K562 (cell line): ENCODE results near the gene PFDN4. TPM values are rescaled to one million over a fixed set of nuclear protein-coding genes. Genes with fewer than 3 reads are reported as not detected.

Experiments
- ATAC-seq: fragments of 200-7000 bp; cut with Tn5 transposase; 3 replicates; pipeline ENCODE4 v1.9.1; 2020; ENCODE audit warnings: moderate library complexity
- Bru-seq: library from RNA; stranded (reverse); fragments of 400-500 nt; gene quantifications from one replicate; lab custom pipeline; 2021; lab: Mats Ljungman, UMichigan
- BruChase-seq, 2 experiments: library from RNA; stranded (reverse); fragments of 400-500 nt; gene quantifications; one replicate each; lab custom pipeline; 2021; lab: Mats Ljungman, UMichigan
- BruUV-seq: library from RNA; stranded (reverse); fragments of 400-500 nt; replicated peaks from 2 replicates; lab custom pipeline; 2021; lab: Mats Ljungman, UMichigan
- CTCF ChIA-PET: fragments of 300-600 bp; formaldehyde crosslinking; extraction: SDS; loops from one replicate; lab custom pipeline; 2021; ENCODE audit warnings: low intra/inter-chr PET ratio; lab: Yijun Ruan, JAX
- POLR2A ChIA-PET: fragments of 300-600, 350-650 bp; sonication (Branson Sonifier 250); formaldehyde crosslinking; extraction: SDS; loops from one replicate; lab custom pipeline; 2021; ENCODE audit warnings: antibody characterized with exemption, inconsistent platforms; lab: Yijun Ruan, JAX
- DNase-seq, 4 experiments: peaks; one replicate each; pipeline versions ENCODE4 v3.0.0 to v3.0.0-alpha.2; 2011 to 2018; ENCODE audit warnings: low spot score in 3 of 4, mixed read lengths in 3 of 4; ENCODE audit errors: extremely low read depth in 1 of 4
- FAIRE-seq: peaks from 2 replicates; lab custom pipeline; 2011; peaks lifted over from hg19 to GRCh38; lab: Jason Lieb, UNC
- H2AFZ ChIP-seq: 2 replicates; pipeline ENCODE4 v1.6.0; 2011; ENCODE audit warnings: low read depth, low read length, control low read depth, inconsistent platforms
- H3K27ac ChIP-seq: fragments of 200-600 bp; 3 replicates; pipeline ENCODE4 v1.8.0; 2011; ENCODE audit warnings: low read depth, mild to moderate bottlenecking, control low read depth, inconsistent platforms, low read length, moderate library complexity, mixed read lengths; ENCODE audit errors: extremely low read depth
- H3K27me3 ChIP-seq, 2 experiments: fragments of 300-600 bp in 1 of 2; 2 replicates in 1 of 2; 3 replicates in 1 of 2; pipeline versions ENCODE4 v1.6.0 to v1.8.0; 2011; ENCODE audit warnings: inconsistent platforms in 2 of 2, low read length in 2 of 2, mild to moderate bottlenecking in 1 of 2, mixed read lengths in 1 of 2, moderate library complexity in 1 of 2; ENCODE audit not compliant: control insufficient read depth in 2 of 2, insufficient read depth in 2 of 2
- H3K36me3 ChIP-seq: fragments of 300-600 bp; 3 replicates; pipeline ENCODE4 v1.8.0; 2011; ENCODE audit warnings: mild to moderate bottlenecking, low read length, inconsistent platforms; ENCODE audit not compliant: control insufficient read depth, insufficient read depth
- H3K4me1 ChIP-seq, 2 experiments: fragments of 200-600 bp in 1 of 2; replicated peaks in 1 of 2; 2 replicates in 1 of 2; 3 replicates in 1 of 2; pipeline versions ENCODE4 v1.5.1 to v1.8.0; 2011; ENCODE audit warnings: inconsistent platforms in 2 of 2, low read length in 2 of 2, mild to moderate bottlenecking in 1 of 2, mixed read lengths in 1 of 2, moderate library complexity in 1 of 2; ENCODE audit not compliant: control insufficient read depth in 2 of 2, insufficient read depth in 2 of 2
- H3K4me2 ChIP-seq: 2 replicates; pipeline ENCODE4 v1.6.1; 2011; ENCODE audit warnings: low read length, control low read depth, inconsistent platforms, mixed read lengths; ENCODE audit not compliant: insufficient read depth
- H3K4me3 ChIP-seq: fragments of 200-600 bp; sonication (generic), shearing (Covaris generic); 2 replicates; pipeline ENCODE4 v1.5.1; 2016; ENCODE audit warnings: control low read depth, inconsistent platforms
- H3K79me2 ChIP-seq: fragments of 200-600 bp; 3 replicates; pipeline ENCODE4 v1.8.0; 2011; ENCODE audit warnings: low read length, inconsistent platforms; ENCODE audit not compliant: control insufficient read depth, insufficient read depth
- H3K9ac ChIP-seq, 2 experiments: 2 replicates each; pipeline versions ENCODE4 v1.6.0 to v1.6.1; 2011; ENCODE audit warnings: low read depth in 2 of 2, low read length in 2 of 2, control low read depth in 1 of 2, inconsistent platforms in 1 of 2, mild to moderate bottlenecking in 1 of 2, mixed read lengths in 1 of 2; ENCODE audit not compliant: insufficient read depth in 1 of 2
- H3K9me1 ChIP-seq: one replicate; pipeline ENCODE4 v1.6.0; 2011; ENCODE audit warnings: inconsistent platforms, mild to moderate bottlenecking, low read length, moderate library complexity; ENCODE audit not compliant: control insufficient read depth, insufficient read depth
- H3K9me3 ChIP-seq: replicated peaks from 2 replicates; pipeline ENCODE4 v1.5.1; 2011; ENCODE audit warnings: low read depth, low read length, inconsistent platforms; ENCODE audit not compliant: control insufficient read depth, insufficient read depth
- H4K20me1 ChIP-seq: replicated peaks from 2 replicates; pipeline ENCODE4 v1.6.1; 2011; ENCODE audit warnings: low read length, inconsistent platforms, mixed read lengths; ENCODE audit not compliant: control insufficient read depth, insufficient read depth
- COPS2 ChIP-seq: fragments of 450-650 bp; conservative IDR thresholded peaks from 2 replicates; pipeline ENCODE4 v1.6.1; 2016; ENCODE audit warnings: mild to moderate bottlenecking, moderate library complexity
- SUPT5H ChIP-seq: fragments of 450-650 bp; IDR thresholded peaks from 2 replicates; pipeline ENCODE4 v1.6.1; 2016
- ZNF408 ChIP-seq: fragments of 250-450 bp; sonication (Bioruptor Pico); IDR thresholded peaks from 2 replicates; pipeline ENCODE4 v1.4.0; 2020; ENCODE audit warnings: low read depth, mild to moderate bottlenecking, moderate library complexity
- ZNF561 ChIP-seq: fragments of 450-650 bp; formaldehyde crosslinking; conservative IDR thresholded peaks from 2 replicates; pipeline ENCODE4 v1.4.0; 2020; ENCODE audit warnings: mild to moderate bottlenecking, moderate library complexity
- ZNF75A ChIP-seq: fragments of 450-650 bp; formaldehyde crosslinking; IDR thresholded peaks from 2 replicates; pipeline ENCODE4 v1.4.0; 2020; ENCODE audit warnings: mild to moderate bottlenecking
- WGBS: fragments of 100-300 bp; shearing (Covaris generic); methylation state at CpG from one replicate; pipeline ENCODE4 v1.1.6; 2016; ENCODE audit warnings: low coverage, mixed read lengths; ENCODE audit not compliant: insufficient coverage; ENCODE audit errors: missing lambda C conversion rate; 5-methylcytosine and 5-hydroxymethylcytosine counted together
- in situ Hi-C: fragments of 300-500 bp; cut with MboI; formaldehyde crosslinking; loops from 4 replicates; pipeline ENCODE4 v1.15.0; 2018; ENCODE audit warnings: inconsistent platforms, mixed read lengths
- intact Hi-C: fragments of 100-400 bp; cut with micrococcal nuclease; formaldehyde crosslinking; loops from 2 replicates; pipeline ENCODE4 v1.14.2; 2022
- long read RNA-seq, 3 experiments: library from polyadenylated mRNA in 2 of 3; library from RNA in 1 of 3; unstranded in 2 of 3; stranded (forward) in 1 of 3; transcript quantifications; one replicate each; pipeline ENCODE4 v2.0.0, GENCODE V29; 2019 to 2022
- polyA minus RNA-seq, 3 experiments: library from RNA; depleted of rRNA, polyadenylated mRNA; stranded (reverse); fragments of >200 nt; gene quantifications; 2 replicates each; pipeline ENCODE4 v1.2.3, GENCODE V29; 2011
- polyA plus RNA-seq, 8 experiments: library from polyadenylated mRNA; depleted of rRNA in 4 of 8; stranded (reverse) in 5 of 8; unstranded in 3 of 8; fragments of >200 nt; fragmentation: Nextera tagmentation in 2 of 8; fragmentation: Illumina TruSeq in 1 of 8; extraction: Ambion mirVana in 2 of 8; extraction: Trizol in 1 of 8; gene quantifications; 2 replicates each; pipeline versions ENCODE4 v1.2.1 to v1.2.3, GENCODE V29; 2011 to 2014; ENCODE audit warnings: inconsistent platforms in 1 of 8, missing spikeins in 1 of 8
- total RNA-seq, 7 experiments: library from RNA; depleted of rRNA in 6 of 7; stranded (reverse); fragments of >200 nt in 6 of 7; fragmentation: Illumina TruSeq in 2 of 7; extraction: Trizol in 2 of 7; gene quantifications; 2 replicates each; pipeline versions ENCODE4 v1.2.1 to v1.2.3, GENCODE V29; 2011 to 2021; ENCODE audit warnings: low replicate concordance in 1 of 7
- TF ChIP-seq, protein P1 (sequence below): fragments of 450-650 bp; IDR thresholded peaks from 2 replicates; pipeline ENCODE4 v1.6.1; 2016; ENCODE audit warnings: low read depth

PFDN4 gene, protein sequence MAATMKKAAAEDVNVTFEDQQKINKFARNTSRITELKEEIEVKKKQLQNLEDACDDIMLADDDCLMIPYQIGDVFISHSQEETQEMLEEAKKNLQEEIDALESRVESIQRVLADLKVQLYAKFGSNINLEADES
- total RNA-seq (2011; cell fraction: chromatin; rRNA removed; ENCODE audit: low replicate concordance), result 2.6 and 8.7 TPM in 2 replicates
- 5.1 and 7.0 TPM in 2 replicates for total RNA-seq (2011; cell fraction: nucleolus; rRNA removed)
- 9.4 and 11.9 TPM in 2 replicates for total RNA-seq (2011; cell fraction: nucleoplasm; rRNA removed)
- total RNA-seq (2014; rRNA removed) (58.8 and 103 TPM in 2 replicates), total RNA-seq (2014; rRNA removed; fragmentation: Illumina TruSeq; extraction: Trizol) (143 and 183 TPM in 2 replicates), total RNA-seq (2015; rRNA removed; fragmentation: Illumina TruSeq; extraction: Trizol) (107 and 122 TPM in 2 replicates), total RNA-seq (2021) (53.1 and 60.1 TPM in 2 replicates), polyA plus RNA-seq (2011; rRNA removed) (40.0 and 82.4 TPM in 2 replicates), polyA plus RNA-seq (2014; fragmentation: Illumina TruSeq; extraction: Trizol) (151 and 174 TPM in 2 replicates), polyA plus RNA-seq (2014; fragmentation: Nextera tagmentation; extraction: Ambion mirVana) (100 to 1,000 TPM; 112 to 144 TPM), polyA plus RNA-seq (2014; rRNA removed) (142 and 214 TPM in 2 replicates), polyA minus RNA-seq (2011; rRNA and poly(A)+ RNA removed) (25.9 and 29.3 TPM in 2 replicates), Bru-seq, nascent RNA (percentile 87 among the genes with signal in this experiment), BruChase-seq, experiment 1, labeled RNA remaining after a 2-hour chase (percentile 76 among the genes with signal in this experiment), BruChase-seq, experiment 2, labeled RNA remaining after a 6-hour chase (percentile 75 among the genes with signal in this experiment)
- 5.2 and 13.6 TPM in 2 replicates for polyA plus RNA-seq (2011; cell fraction: cytosol; rRNA removed)
- 4.4 and 7.0 TPM in 2 replicates for polyA plus RNA-seq (2011; cell fraction: nucleus; rRNA removed)
- 66.9 and 88.4 TPM in 2 replicates for polyA plus RNA-seq (2012)
- polyA minus RNA-seq (2011; cell fraction: cytosol; rRNA and poly(A)+ RNA removed), result 7.1 and 11.0 TPM in 2 replicates
- polyA minus RNA-seq (2011; cell fraction: nucleus; rRNA and poly(A)+ RNA removed), result 3.9 and 6.0 TPM in 2 replicates
- long read RNA-seq, experiment 1, transcript PFDN4-201 (4 exons, 1,462 nt), result major isoform, 135 of 239 reads
- long read RNA-seq, experiment 1, partial matches to known transcripts, result 97 of 239 reads
- long read RNA-seq, experiment 1, other reads (novel, unspliced or antisense), result 7 of 239 reads
- long read RNA-seq, experiment 2, transcript PFDN4-201 (4 exons, 1,462 nt), result major isoform, 26 of 43 reads
- long read RNA-seq, experiment 2, partial matches to known transcripts, result 14 of 43 reads
- long read RNA-seq, experiment 2, other reads (novel, unspliced or antisense), result 3 of 43 reads
- long read RNA-seq, experiment 3, transcript PFDN4-201 (4 exons, 1,462 nt), result major isoform, 83 of 94 reads
- long read RNA-seq, experiment 3, partial matches to known transcripts, result 10 of 94 reads
- long read RNA-seq, experiment 3, other reads (novel, unspliced or antisense), result 1 of 94 reads

DNA sequence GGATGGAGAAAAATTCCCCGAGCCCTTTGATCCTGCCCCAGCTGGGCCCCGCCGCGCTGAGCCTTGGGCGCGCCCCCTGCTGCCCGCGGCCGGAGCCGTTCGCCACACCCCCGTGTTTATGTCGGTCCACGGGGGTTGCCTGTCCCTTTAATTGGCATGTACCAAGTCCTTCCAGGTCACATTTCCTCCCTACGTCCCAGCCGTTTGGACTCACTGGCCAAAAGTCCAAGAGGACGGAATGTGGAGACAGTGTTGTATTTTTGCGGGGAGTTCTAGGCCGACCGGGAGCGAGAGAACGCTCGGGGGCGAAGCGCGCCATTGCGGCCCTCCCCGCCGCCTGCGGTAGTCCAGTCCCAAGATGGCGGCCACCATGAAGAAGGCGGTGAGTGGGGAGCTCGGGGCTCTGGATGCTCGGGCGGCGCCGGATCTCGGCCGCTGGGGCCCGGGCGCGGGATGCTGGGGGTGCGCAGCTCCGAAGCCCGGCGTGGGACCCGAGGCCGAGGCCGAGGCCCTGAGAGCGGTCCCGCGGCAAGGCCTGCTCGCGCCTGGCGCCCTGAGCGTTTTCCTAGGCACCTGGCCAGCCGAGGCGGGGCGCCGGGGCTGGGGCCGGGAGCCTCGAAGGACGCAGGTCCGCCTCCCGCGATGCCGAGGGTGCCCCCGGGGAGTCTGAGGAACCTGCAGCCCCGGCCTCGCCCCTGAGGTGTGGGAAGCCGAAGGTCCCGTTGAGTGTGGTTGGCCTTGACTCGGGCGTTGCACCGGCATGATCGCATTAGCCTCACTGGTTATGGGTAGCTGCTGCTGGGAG lies at the start of gene PFDN4:
PFDN4 (plus strand) TSS at position 345 of the 805 bp plus-strand sequence; CDS start at position 359, 14 bp downstream.
- under 1% methylated on average over 53 of the region's 76 CpGs for WGBS
- TF ChIP-seq ZNF408 (CRISPR knock-in tag) (no peak), COPS2 (no peak), SUPT5H (peak; percentile 50; the same call in 1 of the 2 replicates), ZNF561 (CRISPR knock-in tag) (no peak), ZNF75A (CRISPR knock-in tag) (no peak)
- TF ChIP-seq, protein P1, sequence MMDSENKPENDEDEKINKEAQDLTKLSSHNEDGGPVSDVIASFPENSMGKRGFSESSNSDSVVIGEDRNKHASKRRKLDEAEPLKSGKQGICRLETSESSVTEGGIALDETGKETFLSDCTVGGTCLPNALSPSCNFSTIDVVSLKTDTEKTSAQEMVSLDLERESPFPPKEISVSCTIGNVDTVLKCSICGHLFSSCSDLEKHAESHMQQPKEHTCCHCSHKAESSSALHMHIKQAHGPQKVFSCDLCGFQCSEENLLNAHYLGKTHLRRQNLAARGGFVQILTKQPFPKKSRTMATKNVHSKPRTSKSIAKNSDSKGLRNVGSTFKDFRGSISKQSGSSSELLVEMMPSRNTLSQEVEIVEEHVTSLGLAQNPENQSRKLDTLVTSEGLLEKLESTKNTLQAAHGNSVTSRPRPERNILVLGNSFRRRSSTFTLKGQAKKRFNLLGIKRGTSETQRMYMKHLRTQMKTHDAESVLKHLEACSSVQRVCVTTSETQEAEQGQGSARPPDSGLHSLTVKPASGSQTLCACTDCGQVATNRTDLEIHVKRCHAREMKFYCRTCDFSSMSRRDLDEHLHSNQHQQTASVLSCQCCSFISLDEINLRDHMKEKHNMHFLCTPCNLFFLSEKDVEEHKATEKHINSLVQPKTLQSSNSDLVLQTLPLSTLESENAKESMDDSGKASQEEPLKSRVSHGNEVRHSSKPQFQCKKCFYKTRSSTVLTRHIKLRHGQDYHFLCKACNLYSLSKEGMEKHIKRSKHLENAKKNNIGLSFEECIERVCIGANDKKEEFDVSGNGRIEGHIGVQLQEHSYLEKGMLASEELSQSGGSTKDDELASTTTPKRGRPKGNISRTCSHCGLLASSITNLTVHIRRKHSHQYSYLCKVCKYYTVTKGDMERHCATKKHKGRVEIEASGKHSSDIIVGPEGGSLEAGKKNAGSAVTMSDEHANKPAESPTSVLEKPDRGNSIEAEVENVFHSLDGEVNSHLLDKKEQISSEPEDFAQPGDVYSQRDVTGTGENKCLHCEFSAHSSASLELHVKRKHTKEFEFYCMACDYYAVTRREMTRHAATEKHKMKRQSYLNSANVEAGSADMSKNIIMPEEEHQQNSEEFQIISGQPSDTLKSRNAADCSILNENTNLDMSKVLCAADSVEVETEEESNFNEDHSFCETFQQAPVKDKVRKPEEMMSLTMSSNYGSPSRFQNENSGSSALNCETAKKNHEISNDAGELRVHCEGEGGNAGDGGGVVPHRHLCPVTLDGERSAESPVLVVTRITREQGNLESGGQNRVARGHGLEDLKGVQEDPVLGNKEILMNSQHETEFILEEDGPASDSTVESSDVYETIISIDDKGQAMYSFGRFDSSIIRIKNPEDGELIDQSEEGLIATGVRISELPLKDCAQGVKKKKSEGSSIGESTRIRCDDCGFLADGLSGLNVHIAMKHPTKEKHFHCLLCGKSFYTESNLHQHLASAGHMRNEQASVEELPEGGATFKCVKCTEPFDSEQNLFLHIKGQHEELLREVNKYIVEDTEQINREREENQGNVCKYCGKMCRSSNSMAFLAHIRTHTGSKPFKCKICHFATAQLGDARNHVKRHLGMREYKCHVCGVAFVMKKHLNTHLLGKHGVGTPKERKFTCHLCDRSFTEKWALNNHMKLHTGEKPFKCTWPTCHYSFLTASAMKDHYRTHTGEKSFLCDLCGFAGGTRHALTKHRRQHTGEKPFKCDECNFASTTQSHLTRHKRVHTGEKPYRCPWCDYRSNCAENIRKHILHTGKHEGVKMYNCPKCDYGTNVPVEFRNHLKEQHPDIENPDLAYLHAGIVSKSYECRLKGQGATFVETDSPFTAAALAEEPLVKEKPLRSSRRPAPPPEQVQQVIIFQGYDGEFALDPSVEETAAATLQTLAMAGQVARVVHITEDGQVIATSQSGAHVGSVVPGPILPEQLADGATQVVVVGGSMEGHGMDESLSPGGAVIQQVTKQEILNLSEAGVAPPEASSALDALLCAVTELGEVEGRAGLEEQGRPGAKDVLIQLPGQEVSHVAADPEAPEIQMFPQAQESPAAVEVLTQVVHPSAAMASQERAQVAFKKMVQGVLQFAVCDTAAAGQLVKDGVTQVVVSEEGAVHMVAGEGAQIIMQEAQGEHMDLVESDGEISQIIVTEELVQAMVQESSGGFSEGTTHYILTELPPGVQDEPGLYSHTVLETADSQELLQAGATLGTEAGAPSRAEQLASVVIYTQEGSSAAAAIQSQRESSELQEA, result no peak

More for the DNA sequence above, at the start of gene PFDN4:
- Histone ChIP-seq H2AFZ (peak within 1 kb of the TSS; percentile 100), H3K27ac (peak within 1 kb of the TSS; percentile 100), H3K4me3 (peak within 1 kb of the TSS; percentile 98), H3K9ac (peak within 1 kb of the TSS; percentile 94 to 100), H3K79me2 (peaks cover 38% of the 10 kb centered on the region), H3K9me1 (no peaks in the 10 kb centered on the region), H3K9me3 (no peaks in the 10 kb centered on the region), H3K27me3 (no peaks in the 10 kb centered on the region), H3K36me3 (peaks cover 10% of the 10 kb centered on the region), H3K4me1 (peaks cover 6 to 11% of the 10 kb centered on the region in 2 experiments; a peak in 3 of 5 replicates), H3K4me2 (peak within 1 kb of the TSS; percentile 99), H4K20me1 (no peaks in the 10 kb centered on the region)
- intact Hi-C loops, result no loop called here
- DNase-seq (peak; percentile 89 to 95 (median 94)), FAIRE-seq (peak; percentile 89), ATAC-seq (peak; percentile 96)
- no TSS peak for BruUV-seq
- ChIA-PET POLR2A (interaction anchor here (0.6 to 1.3 kb wide), 3 partner anchors 11 to 22 kb away, joined by 3 to 6 read pairs (median 4); no protein-coding TSS in a partner anchor), CTCF (interaction anchor here (0.7 to 1.4 kb wide), 2 partner anchors 111 to 376 kb away, joined by 3 to 4 read pairs; no protein-coding TSS in a partner anchor)
- in situ Hi-C loops, result loop anchor here (25.0 kb wide), 1 partner anchor 646 kb away; no protein-coding TSS in a partner anchor
